Naive thymus-derived CD4-positive, alpha-beta T cell (primary cell): ENCODE measurements around the gene CACNA1C. TPM values are rescaled to one million over a fixed set of nuclear protein-coding genes. Genes with fewer than 3 reads are reported as not detected.
"Not testable (repeated sequence)": the region's sequence is repeated elsewhere in the genome, so short reads cannot be mapped to it uniquely, and the experiment has no call there.

Experiments
- ATAC-seq: fragments of 150-1000 bp; cut with Tn5 transposase; 2 replicates; pipeline ENCODE4 v1.10.0; 2021; ENCODE audit warnings: mild to moderate bottlenecking, moderate library complexity
- CTCF ChIA-PET: fragments of 350-600 bp; sonication (Branson Sonifier 250); formaldehyde crosslinking; loops from one replicate; lab custom pipeline; 2021; ENCODE audit warnings: antibody characterized with exemption; lab: Charles Lee
- POLR2A ChIA-PET: fragments of 350-600 bp; sonication (Branson Sonifier 250); formaldehyde crosslinking; loops from one replicate; lab custom pipeline; 2021; ENCODE audit warnings: antibody characterized with exemption, inconsistent platforms; lab: Charles Lee
- DNase-seq, 9 donors: peaks; one replicate each; pipeline versions ENCODE4 v3.0.0 to v3.0.0-alpha.2; 2020 to 2022; ENCODE audit warnings: mixed read lengths in 1 of 9
- H3K27ac ChIP-seq: one replicate; pipeline ENCODE4 v1.7.0; 2013; ENCODE audit warnings: mild to moderate bottlenecking, low read depth, low read length, moderate library complexity
- H3K27me3 ChIP-seq, 2 donors: one replicate each; pipeline ENCODE4 v1.7.0; 2013; ENCODE audit warnings: low read length in 2 of 2, mild to moderate bottlenecking in 2 of 2, moderate library complexity in 2 of 2; ENCODE audit not compliant: control insufficient read depth in 2 of 2, insufficient read depth in 2 of 2
- H3K36me3 ChIP-seq, 3 experiments: 1 replicate in 2 of 3; 2 replicates in 1 of 3; pipeline ENCODE4 v1.7.0; 2013; ENCODE audit warnings: low read length in 3 of 3, mild to moderate bottlenecking in 3 of 3, moderate library complexity in 1 of 3; ENCODE audit not compliant: insufficient read depth in 3 of 3, control insufficient read depth in 2 of 3
- H3K4me1 ChIP-seq, 2 donors: one replicate each; pipeline ENCODE4 v1.7.0; 2013; ENCODE audit warnings: low read length in 2 of 2, mild to moderate bottlenecking in 2 of 2, moderate library complexity in 1 of 2; ENCODE audit not compliant: control insufficient read depth in 2 of 2, insufficient read depth in 2 of 2
- H3K4me3 ChIP-seq: 2 replicates; pipeline ENCODE4 v1.7.0; 2013; ENCODE audit warnings: mild to moderate bottlenecking, low read length
- H3K9me3 ChIP-seq, 3 experiments: 1 replicate in 2 of 3; 2 replicates in 1 of 3; pipeline ENCODE4 v1.7.0; 2013; ENCODE audit warnings: low read length in 3 of 3; ENCODE audit not compliant: control insufficient read depth in 2 of 3
- H3K27ac Mint-ChIP-seq, 9 donors: one replicate each; pipeline ENCODE4 v1.8.0; 2020 to 2022; ENCODE audit warnings: mixed read lengths in 9 of 9, mild to moderate bottlenecking in 8 of 9, moderate library complexity in 5 of 9, inconsistent platforms in 2 of 9
- H3K27me3 Mint-ChIP-seq, 5 donors: one replicate each; pipeline ENCODE4 v1.8.0; 2021 to 2022; ENCODE audit warnings: mixed read lengths in 5 of 5, mild to moderate bottlenecking in 1 of 5
- H3K36me3 Mint-ChIP-seq, 5 donors: one replicate each; pipeline ENCODE4 v1.8.0; 2020 to 2022; ENCODE audit warnings: mixed read lengths in 5 of 5, mild to moderate bottlenecking in 3 of 5, inconsistent platforms in 1 of 5
- H3K4me1 Mint-ChIP-seq, 7 donors: one replicate each; pipeline ENCODE4 v1.8.0; 2020 to 2022; ENCODE audit warnings: mixed read lengths in 7 of 7, mild to moderate bottlenecking in 3 of 7, inconsistent platforms in 1 of 7
- H3K4me3 Mint-ChIP-seq, 10 donors: one replicate each; pipeline ENCODE4 v1.8.0; 2020 to 2022; ENCODE audit warnings: mild to moderate bottlenecking in 10 of 10, mixed read lengths in 10 of 10, moderate library complexity in 6 of 10, inconsistent platforms in 2 of 10
- H3K9me3 Mint-ChIP-seq, 11 donors: one replicate each; pipeline ENCODE4 v1.8.0; 2020 to 2022; ENCODE audit warnings: mixed read lengths in 11 of 11, mild to moderate bottlenecking in 4 of 11, inconsistent platforms in 1 of 11, moderate library complexity in 1 of 11
- intact Hi-C, 2 donors: fragments of 100-400 bp; cut with micrococcal nuclease; formaldehyde crosslinking; loops; one replicate each; pipeline ENCODE4 v1.15.1; 2023
- polyA plus RNA-seq, 2 donors: library from polyadenylated mRNA; unstranded; fragments of 300-500 nt; fragmentation: Illumina TruSeq; gene quantifications; one replicate each; pipeline ENCODE4 v1.2.3, GENCODE V29; 2021
- total RNA-seq, 6 experiments: library from RNA in 5 of 6; stranded (reverse) in 5 of 6; gene quantifications; 1 replicate in 5 of 6; 2 replicates in 1 of 6; pipeline ENCODE4 v1.2.3 and lab custom pipeline; 2021 to 2026

Gene CACNA1C
- total and polyA plus RNA-seq, 7 experiments from 2014 or later = 0.04 to 0.48 (median 0.08) TPM

GRCh38 chr12:2737656-2738241 is 685.0 kb downstream of the CACNA1C start:
- peaks cover 0 to 2% (median 0%) of the 10 kb centered on the region in 5 donors for H3K36me3 Mint-ChIP-seq
- H3K36me3 ChIP-seq = no peaks in the 10 kb centered on the region
- intact Hi-C loops = loop anchor here in 1 of 2 donors (10.0 kb wide), 1 partner anchor 47 kb away; no protein-coding TSS in a partner anchor
- ATAC-seq = no peak
- H3K4me1 Mint-ChIP-seq = peaks cover 1 to 12% (median 7%) of the 10 kb centered on the region in 7 donors
- no peak overlapping the region for H3K4me3 ChIP-seq
- no peak for DNase-seq
- peaks cover 0 to under 1% of the 10 kb centered on the region in 2 donors for H3K4me1 ChIP-seq
- H3K27me3 ChIP-seq = peaks cover 0 to 2% of the 10 kb centered on the region in 2 donors
- H3K9me3 Mint-ChIP-seq = no peaks in the 10 kb centered on the region
- H3K27me3 Mint-ChIP-seq = peaks cover 6 to 20% (median 8%) of the 10 kb centered on the region in 5 donors
- no peak overlapping the region for H3K4me3 Mint-ChIP-seq
- ChIA-PET CTCF (no interaction called here), POLR2A (no interaction called here)
- H3K9me3 ChIP-seq = no peaks in the 10 kb centered on the region
- no peak overlapping the region for H3K27ac Mint-ChIP-seq
- no peak overlapping the region for H3K27ac ChIP-seq

- no peaks in the 10 kb centered on the region for H3K9me3 Mint-ChIP-seq
- Histone ChIP-seq H3K27ac (no peak overlapping the region), H3K36me3 (no peaks in the 10 kb centered on the region), H3K9me3 (no peaks in the 10 kb centered on the region), H3K4me1 (no peaks in the 10 kb centered on the region), H3K4me3 (no peak overlapping the region), H3K27me3 (peaks cover 0 to 2% of the 10 kb centered on the region in 2 donors)
- H3K36me3 Mint-ChIP-seq = no peaks in the 10 kb centered on the region
- intact Hi-C loops = loop anchor here in 1 of 2 donors (10.0 kb wide), 1 partner anchor 46 kb away; no protein-coding TSS in a partner anchor
- ATAC-seq = no peak
- ChIA-PET POLR2A (no interaction called here), CTCF (no interaction called here)
- peaks cover 0 to 5% (median 0%) of the 10 kb centered on the region in 7 donors for H3K4me1 Mint-ChIP-seq
- H3K27ac Mint-ChIP-seq = no peak overlapping the region
- H3K27me3 Mint-ChIP-seq = peaks cover 4 to 13% (median 5%) of the 10 kb centered on the region in 5 donors
- H3K4me3 Mint-ChIP-seq = no peak overlapping the region
- no peak for DNase-seq
Measured at GRCh38 chr12:2739069-2739468, 686.3 kb downstream of the CACNA1C start.

- POLR2A ChIA-PET = no interaction called here
- intact Hi-C loops = loop anchor here in 1 of 2 donors (10.0 kb wide), 1 partner anchor 45 kb away; no protein-coding TSS in a partner anchor
- H3K27me3 ChIP-seq = peaks cover 0 to 2% of the 10 kb centered on the region in 2 donors
- CTCF ChIA-PET = no interaction called here
- DNase-seq (no peak), ATAC-seq (no peak)
- H3K4me1 ChIP-seq = no peaks in the 10 kb centered on the region
- no peak overlapping the region for H3K27ac ChIP-seq
- no peaks in the 10 kb centered on the region for H3K36me3 ChIP-seq
- H3K4me3 ChIP-seq = no peak overlapping the region
- H3K9me3 ChIP-seq = no peaks in the 10 kb centered on the region
- H3K4me3 Mint-ChIP-seq = no peak overlapping the region
- peaks cover 0 to 6% (median 0%) of the 10 kb centered on the region in 11 donors for H3K9me3 Mint-ChIP-seq
- H3K36me3 Mint-ChIP-seq = no peaks in the 10 kb centered on the region
- H3K27ac Mint-ChIP-seq = no peak overlapping the region
- peaks cover 4 to 11% (median 10%) of the 10 kb centered on the region in 5 donors for H3K27me3 Mint-ChIP-seq
- peaks cover 0 to 5% (median 0%) of the 10 kb centered on the region in 7 donors for H3K4me1 Mint-ChIP-seq
Measured at GRCh38 chr12:2739832-2740641, 687.2 kb downstream of the CACNA1C start.

DNA sequence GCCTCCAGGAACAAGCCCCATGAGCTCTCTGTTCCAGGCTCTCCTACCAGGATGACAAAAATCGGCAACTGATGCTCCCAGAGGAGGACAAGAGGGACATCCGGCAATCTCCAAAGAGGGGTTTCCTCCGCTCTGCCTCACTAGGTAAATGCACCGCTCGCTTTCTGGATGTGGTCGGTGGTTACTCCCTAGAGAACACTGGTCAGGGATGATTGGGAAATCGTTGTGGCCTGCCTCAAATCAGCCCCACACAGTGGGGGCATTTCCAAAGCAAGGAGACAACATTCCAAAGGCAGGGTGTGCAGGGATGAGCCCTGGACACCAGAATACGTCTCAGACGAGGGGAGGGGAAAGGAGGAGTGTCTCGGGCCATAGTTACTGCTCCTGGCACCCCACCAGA is 689.2 kb downstream of the CACNA1C start:
- H3K4me3 Mint-ChIP-seq, H3K4me3 ChIP-seq, H3K9me3 Mint-ChIP-seq, H3K36me3 Mint-ChIP-seq, ATAC-seq, H3K9me3 ChIP-seq, H3K27ac Mint-ChIP-seq, CTCF ChIA-PET, H3K4me1 ChIP-seq, H3K27ac ChIP-seq, H3K27me3 ChIP-seq, intact Hi-C loops, H3K4me1 Mint-ChIP-seq, POLR2A ChIA-PET, H3K36me3 ChIP-seq, DNase-seq: not testable (repeated sequence)
- peaks cover 1 to 12% (median 4%) of the 10 kb centered on the region in 5 donors for H3K27me3 Mint-ChIP-seq

DNA sequence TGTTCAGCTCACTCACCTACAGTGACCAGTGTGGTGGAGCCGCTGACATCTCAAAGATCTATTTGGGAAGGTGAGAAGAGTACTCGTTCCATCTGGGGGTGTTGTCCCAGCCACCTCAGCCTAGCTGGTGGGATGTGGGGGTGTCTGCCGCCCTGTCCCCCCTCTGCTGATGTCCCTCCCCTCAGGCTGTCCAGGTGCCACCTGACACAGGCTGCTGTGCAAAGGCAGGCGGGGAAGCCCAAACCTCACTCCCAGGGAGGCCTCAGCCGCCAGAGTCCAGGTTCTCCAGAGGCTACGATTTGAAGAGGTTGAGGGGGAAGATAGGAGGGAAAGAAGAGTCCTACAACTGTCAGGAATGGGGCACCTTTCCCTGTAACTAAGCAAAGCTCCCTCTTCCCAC is 690.7 kb downstream of the CACNA1C start:
- Mint-ChIP-seq H3K27ac (no peak overlapping the region), H3K9me3 (peaks cover 0 to 18% (median 3%) of the 10 kb centered on the region in 11 donors)

GRCh38 chr12:2745655-2746054 is 692.9 kb downstream of the CACNA1C start:
- DNase-seq = no peak
- Mint-ChIP-seq H3K9me3 (peaks cover 0 to 18% (median 3%) of the 10 kb centered on the region in 11 donors), H3K27ac (no peak overlapping the region), H3K27me3 (peaks cover 2 to 24% (median 11%) of the 10 kb centered on the region in 5 donors), H3K4me1 (no peaks in the 10 kb centered on the region), H3K36me3 (no peaks in the 10 kb centered on the region), H3K4me3 (no peak overlapping the region)
- no peak overlapping the region for H3K4me3 ChIP-seq
- H3K9me3 ChIP-seq = no peaks in the 10 kb centered on the region
- ATAC-seq = no peak
- ChIA-PET POLR2A (no interaction called here), CTCF (no interaction called here)
- H3K27me3 ChIP-seq = no peaks in the 10 kb centered on the region
- no peaks in the 10 kb centered on the region for H3K36me3 ChIP-seq
- no peak overlapping the region for H3K27ac ChIP-seq
- intact Hi-C loops = no loop called here
- H3K4me1 ChIP-seq = no peaks in the 10 kb centered on the region

More for the DNA sequence above, 690.7 kb downstream of the CACNA1C start:
- intact Hi-C loops = no loop called here
- Mint-ChIP-seq H3K36me3 (no peaks in the 10 kb centered on the region), H3K4me3 (no peak overlapping the region), H3K4me1 (peaks cover 0 to 5% (median 0%) of the 10 kb centered on the region in 7 donors), H3K27me3 (peaks cover 2 to 22% (median 11%) of the 10 kb centered on the region in 5 donors)
- Histone ChIP-seq H3K27ac (no peak overlapping the region), H3K36me3 (no peaks in the 10 kb centered on the region), H3K9me3 (no peaks in the 10 kb centered on the region), H3K27me3 (no peaks in the 10 kb centered on the region), H3K4me3 (no peak overlapping the region), H3K4me1 (no peaks in the 10 kb centered on the region)
- DNase-seq (no peak), ATAC-seq (no peak)
- ChIA-PET POLR2A (no interaction called here), CTCF (no interaction called here)
